LHCN-M2 (cell line): ENCODE data around the gene PSG2. TPM values are rescaled to one million over a fixed set of nuclear protein-coding genes. Genes with fewer than 3 reads are reported as not detected.
"Not testable (repeated sequence)": the region's sequence is repeated elsewhere in the genome, so short reads cannot be mapped to it uniquely, and the experiment has no call there.

Experiments
- DNase-seq: peaks from one replicate; pipeline ENCODE4 v3.0.0-alpha.2; 2012; ENCODE audit warnings: low read depth
- total RNA-seq: library from RNA; depleted of rRNA; stranded (reverse); fragments of >200 nt; gene quantifications from 2 replicates; pipeline ENCODE4 v1.2.3, GENCODE V29; 2014; rRNA removed

The PSG2 gene
- total RNA-seq, 1 experiment from 2014 or later: not detected

DNA sequence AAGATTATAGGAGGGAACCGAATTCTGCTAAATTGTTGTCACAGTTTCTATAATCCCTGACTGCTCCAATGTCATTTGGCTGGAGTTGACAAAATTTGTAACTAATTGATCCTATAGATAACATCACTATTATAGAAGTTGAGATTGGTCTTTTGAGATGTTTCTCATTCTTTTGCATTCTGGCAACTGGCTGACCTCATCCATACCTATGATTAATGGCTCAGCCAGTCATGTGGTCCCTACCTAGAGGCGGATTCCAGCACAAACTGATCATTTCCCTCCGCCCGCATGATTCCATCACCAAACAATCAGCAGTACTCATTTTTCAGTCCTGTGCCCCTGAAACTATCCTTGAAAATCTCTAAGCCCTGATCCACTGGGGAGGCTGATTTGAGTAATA, 4.2 kb downstream of the PSG2 start:
- DNase-seq: no peak

DNA sequence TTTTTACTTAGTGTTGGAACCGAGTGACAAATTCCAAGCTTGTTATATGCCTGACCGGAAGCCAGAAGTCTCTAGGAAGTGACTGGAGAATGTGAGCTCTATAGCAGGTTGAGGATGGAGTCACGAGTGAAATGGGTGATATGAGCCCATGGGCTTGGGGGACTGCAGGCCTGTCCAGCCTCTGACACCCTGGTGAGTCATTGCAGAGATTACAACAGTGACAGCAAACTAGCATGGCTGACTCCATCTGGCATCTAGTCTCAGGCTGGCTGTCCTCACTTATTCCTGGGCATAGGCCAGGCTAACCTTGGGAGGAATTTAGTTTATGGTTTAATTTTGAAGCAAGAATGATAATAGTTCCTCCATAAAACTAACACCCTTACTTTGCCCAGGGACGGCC, 4.6 kb downstream of the PSG2 start:
- DNase-seq: peak; percentile 43

DNA sequence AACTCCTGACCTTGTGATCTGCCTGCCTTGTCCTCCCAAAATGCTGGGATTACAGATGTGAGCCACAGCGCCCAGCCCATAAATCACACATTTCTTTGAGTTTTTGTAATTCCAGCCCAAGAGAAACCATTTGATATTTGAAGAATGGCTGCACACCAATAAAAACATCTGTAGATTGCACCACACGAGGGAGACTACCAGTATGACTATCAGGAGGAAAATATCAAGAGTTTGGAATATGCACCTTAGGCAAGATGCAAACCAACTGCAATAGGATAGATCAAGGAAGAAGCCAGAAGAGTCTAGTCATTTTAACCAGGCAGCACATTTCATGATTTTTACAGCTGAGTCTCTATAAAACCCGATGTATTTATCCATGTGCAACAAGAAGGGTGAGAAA, 20.1 kb downstream of the PSG2 start:
- DNase-seq: not testable (repeated sequence)

DNA sequence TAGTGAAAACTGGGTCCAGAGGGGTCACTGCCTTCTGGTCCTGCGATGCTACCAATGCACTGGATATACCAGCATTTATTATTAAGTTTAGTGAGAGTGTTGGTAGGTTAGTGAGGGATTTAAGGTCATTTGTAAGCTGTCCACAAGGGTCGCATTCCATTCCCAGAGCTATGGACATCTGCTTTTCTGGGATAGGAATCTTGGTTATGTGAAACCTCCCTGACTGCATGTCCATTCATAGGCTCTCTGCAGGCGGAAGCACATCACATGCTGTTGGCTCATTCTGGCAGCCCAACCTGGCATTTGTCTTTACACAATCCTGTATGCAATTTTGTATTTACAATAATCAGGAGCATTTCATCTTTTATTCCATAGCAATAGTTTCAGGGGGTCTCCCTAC, 21.2 kb downstream of the PSG2 start:
- DNase-seq: peak; percentile 21

DNA sequence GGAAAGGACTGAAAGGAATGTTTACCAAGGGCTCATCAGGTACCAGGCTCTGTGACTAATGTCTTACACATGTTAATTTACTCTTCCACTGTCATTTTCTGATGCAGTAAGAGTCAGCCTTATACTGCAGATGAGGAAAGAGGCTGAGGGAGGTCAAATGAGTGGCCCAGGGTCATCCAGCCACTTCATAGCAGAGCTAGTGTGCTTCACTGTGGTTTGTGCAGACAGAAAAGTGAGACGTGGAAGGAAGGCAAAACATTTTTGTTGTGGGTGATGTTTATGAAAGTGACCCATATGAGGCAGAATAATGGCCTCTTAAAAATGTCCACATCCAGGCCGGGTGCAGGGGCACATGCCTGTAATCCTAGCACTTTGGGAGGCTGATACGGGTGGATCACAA, 22.2 kb downstream of the PSG2 start:
- DNase-seq: peak; percentile 17

DNA sequence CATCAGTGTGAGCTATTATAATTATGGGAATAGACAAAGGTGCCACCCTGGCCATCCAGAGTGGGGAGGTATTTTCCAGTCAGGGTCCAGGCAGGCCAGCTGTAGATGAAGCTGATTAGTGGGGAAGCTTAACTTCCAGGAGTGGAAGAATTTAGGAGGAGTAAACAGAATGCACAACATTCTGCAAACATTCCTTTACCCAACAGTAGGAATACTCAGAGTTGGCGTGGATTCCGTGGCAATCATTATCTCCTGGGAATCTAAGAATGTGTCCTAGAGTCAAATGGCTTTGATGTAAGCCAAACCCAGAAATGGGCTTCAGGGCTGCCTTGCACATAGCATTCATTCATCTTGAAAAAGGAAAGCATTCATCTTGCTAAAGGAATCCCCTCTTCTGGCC, 23.0 kb downstream of the PSG2 start:
- DNase-seq: not testable (repeated sequence)

DNA sequence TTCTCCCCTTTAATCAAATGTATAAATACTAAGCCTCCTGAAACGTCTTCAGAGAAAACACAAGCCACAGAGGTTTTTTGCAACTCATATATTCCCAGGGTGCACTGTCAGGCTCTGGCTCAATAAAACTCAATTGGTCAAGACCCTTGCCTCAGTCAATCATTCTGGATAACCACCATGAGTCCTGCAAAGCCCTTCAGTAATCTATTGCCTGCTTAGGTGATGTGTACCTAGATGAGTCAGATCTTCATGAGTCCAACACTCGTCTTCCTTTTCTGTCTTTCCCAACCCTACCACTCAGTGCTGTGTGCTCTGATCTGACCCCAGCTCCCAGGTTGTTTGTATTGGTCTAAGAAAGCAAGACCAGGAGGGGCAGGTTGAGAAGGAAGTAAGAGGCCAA, 24.1 kb downstream of the PSG2 start:
- not testable (repeated sequence) for DNase-seq

DNA sequence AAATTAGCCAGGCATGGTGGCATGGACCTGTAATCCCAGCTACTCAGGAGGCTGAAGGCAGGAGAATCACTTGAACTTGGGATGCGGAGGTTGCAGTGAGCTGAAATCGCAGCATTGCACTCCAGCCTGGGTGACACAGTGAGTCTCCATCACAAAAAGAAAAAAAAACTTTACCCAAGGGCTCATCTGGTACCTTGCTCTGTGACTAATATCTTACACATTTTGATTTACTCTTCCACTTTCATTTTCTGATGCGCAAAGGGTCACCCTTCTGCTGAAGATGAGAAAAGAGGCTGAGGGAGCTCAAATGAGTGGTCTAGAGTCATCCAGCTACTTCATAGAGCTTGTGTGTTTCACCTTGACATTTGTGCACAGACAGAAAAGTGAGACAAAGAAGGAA, 34.5 kb downstream of the PSG2 start:
- DNase-seq: not testable (repeated sequence)

DNA sequence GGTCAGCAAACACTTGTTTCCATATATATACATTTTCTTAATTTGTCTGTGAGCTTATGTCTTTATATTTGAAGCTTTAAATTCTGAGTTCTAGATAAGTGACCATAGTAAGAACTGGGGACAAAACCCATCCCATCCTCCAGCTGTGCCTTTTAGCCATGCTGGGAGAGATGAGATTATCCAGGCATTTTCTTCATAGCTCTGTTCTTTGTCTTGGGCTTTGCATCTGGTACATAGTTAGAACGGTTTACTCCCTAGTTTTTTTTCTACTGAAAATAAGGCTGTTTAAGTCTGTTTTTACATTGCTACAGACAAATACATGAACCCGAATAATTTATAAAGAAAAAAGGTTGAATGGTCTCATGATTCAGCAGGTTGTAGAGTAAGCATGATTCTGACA, 35.9 kb downstream of the PSG2 start:
- DNase-seq: not testable (repeated sequence)

DNA sequence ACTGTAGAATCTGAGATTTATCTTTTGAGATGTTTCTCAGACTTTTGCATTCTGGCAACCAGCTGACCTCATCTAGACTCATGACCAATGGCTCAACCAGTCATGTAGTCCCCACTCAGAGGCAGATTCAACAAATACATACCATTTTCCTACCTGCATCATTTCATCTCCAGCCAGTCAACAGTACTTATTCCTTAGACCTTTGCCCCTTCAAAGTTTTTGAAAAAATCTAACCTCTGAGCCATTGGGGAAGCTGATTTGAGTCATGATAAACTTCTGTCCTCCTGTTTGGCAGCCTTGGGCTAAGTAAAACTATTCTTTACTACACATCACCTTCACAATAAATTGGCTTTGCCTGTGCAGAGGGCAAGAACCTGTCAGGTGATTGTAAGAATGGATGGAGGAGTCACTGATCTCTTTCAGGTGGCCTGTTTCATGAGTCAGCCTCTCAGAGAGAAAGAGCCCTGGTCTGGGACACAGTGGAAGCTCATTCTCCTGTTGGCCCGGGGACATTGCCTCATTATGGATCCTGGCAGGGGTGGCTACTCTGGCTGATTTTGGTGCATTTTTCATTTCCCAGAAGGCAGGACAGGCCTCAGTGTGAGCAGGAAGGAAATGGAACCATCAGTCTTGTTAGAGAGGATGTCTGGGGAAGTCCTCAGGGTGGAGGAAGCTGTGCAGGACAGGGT, 38.9 kb downstream of the PSG2 start:
- not testable (repeated sequence) for DNase-seq

DNA sequence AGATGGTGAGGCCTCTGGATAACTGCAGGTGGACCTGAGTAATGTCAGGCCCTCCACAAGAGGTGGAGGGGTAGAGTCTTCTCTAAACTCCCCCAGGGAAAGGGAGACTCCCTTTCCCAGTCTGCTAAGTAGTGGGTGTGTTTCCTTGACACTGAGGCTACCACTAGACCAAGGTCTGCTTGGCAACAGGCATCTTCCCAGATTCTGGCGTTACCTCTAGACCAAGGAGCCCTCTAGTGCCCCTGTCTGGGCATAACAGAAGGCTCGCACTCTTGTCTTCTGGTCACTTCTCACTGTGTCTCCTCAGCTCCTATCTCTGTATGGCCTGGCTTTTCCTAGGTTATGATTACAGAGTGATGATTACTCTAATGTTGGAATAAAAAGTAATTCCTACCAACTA, 50.9 kb downstream of the PSG2 start:
- peak; percentile 29 for DNase-seq

DNA sequence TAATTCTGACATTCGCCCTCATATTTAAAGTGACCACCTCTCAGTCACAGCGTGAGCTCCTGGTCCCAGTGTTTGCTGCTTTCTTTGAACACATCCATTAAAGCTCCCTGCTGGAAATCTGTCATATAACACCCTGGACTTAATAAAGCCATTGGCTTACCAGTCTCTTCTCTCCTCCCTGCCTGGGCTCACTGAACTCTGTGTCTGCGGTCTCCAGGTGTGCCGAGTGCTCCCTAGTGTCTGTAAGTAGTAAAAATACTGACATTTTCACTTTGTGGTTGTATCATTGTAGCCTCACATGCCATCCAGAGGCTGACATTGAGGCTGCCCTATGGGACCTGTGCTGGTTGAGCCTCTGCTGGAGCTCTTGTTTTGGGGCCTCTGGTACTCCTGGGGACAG, 53.6 kb downstream of the PSG2 start:
- DNase-seq: no peak

DNA sequence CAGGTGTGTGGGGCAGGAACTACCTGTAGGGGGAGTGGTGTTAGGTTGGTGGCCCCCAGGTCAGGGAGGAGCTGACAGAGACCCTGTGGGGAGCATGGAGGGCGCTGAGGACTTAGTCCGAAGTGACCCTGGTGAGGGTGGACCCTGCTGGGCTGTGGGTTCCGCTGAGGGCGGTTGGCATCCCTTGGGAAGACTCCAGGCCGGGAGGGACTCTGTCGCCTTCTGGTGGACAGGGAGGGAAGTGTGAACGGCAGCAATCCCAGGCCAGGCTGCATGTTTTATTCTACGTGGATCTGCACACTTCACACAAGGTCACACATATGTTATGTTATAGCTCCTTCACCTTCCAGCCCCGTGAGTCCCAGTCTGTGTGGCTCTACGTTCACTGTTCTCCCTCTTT, 54.5 kb downstream of the PSG2 start:
- not testable (repeated sequence) for DNase-seq

DNA sequence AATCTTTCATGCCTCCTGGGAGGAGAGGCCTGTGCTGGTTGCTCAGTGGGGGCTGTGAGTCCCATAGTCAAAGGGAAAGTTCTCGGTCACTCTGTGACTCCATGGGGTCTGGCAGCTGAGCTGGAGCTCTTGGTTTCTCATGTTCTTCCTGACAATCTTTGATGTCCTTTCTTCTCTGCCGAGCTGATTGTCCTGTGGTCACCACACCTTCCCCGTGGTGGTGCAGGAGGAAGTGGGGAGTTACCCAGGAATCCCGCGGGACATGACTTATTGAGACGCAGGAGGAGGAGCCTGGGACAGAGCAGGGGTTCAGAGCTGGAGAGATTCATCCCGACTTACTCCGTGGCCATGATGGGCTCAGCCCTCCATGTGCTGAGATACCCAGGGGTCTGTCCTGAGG, 55.4 kb downstream of the PSG2 start:
- DNase-seq: not testable (repeated sequence)

DNA sequence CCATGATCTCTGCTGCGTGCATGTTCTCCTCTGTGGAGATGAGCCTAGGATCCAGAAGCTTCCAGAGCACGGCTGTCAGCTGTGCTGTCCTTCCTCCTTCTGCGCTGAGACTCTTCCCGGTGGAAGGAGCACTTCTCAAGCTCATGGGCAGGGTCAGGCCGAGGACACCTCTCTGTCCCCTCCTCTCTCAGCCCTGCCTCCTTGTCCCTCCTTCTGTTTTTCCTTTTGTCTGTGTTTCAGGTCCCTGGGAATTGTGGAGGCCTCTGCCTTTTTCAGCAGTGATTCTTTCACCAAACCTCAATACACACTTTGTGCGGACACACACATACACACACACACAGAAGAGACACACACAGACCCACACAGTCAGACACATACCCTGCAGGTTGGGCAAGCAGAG, 56.1 kb downstream of the PSG2 start, which contains the start of gene PSG11:
PSG11 (minus strand) TSS at position 101 of the 400 bp plus-strand sequence; CDS start at position 4, 97 bp downstream.
- DNase-seq: not testable (repeated sequence)

DNA sequence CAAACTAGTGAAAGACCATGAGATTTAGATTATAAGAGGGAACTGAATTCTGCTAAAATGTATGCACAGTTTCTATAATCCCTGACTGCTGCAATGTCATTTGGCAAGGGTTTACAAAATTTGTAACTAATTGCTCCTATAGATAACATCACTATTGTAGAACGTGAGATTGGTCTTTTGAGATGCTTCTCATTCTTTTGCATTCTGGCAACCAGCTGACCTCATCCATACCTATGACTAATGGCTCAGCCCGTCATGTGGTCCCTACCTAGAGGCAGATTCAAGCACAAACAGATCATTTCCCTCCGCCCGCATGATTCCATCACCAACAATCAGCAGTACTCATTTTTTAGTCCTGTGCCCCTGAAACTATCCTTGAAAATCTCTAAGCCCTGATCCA, 60.4 kb downstream of the PSG2 start:
- DNase-seq: peak; percentile 65

DNA sequence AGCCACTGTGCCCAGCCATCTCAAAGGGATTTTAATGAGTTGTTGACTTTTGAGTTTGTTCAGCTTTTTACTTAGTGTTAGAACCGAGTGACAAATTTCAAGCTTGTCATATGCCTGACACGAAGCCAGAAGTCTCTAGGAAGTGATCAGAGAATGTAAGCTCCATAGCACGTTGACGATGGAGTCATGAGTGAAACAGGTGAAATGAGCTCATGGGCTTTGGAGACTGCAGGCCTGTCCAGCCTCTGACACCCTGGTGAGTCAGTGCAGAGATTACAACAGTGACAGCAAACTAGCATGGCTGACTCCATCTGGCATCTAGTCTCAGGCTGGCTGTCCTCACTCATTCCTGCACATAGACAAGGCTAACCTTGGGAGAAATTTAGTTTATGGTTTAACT, 60.9 kb downstream of the PSG2 start:
- peak; percentile 82 for DNase-seq

DNA sequence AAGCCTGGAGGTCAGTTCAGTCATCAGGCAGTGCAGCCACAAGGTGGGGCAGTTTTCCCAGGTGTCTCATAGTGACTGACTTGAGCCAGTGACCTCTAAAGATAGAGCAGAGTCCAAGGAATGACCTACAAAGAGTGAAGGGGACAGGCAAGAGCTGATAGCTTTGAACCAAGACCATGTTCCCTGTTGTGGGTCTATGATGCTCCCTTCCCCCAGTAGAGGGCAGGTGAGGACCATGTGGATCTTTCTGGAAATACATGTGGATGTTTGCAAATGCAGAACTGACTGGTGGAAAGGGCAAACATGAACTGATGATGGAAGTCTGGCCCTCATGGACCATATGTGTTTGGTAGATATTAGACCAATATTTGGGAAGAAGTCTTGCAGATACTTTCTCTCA, 62.9 kb downstream of the PSG2 start:
- peak; percentile 20 for DNase-seq

Other genes with a start within 250 kb of the PSG2 start
- 0.13 and 1.4 TPM in 2 replicates for gene PSG1, start 203.0 kb downstream of the PSG2 start, total RNA-seq
- not detected in 2 replicates for gene PSG6, start 164.8 kb downstream of the PSG2 start, total RNA-seq
- not detected in 2 replicates for gene PSG7, start 145.5 kb downstream of the PSG2 start, total RNA-seq
- gene PSG11, start 56.2 kb downstream of the PSG2 start, total RNA-seq: not detected in 2 replicates
- 0.52 and 0.64 TPM in 2 replicates for gene PSG5, start 103.8 kb upstream of the PSG2 start, total RNA-seq
- gene PSG4, start 122.9 kb upstream of the PSG2 start, total RNA-seq: 0.19 and 0.98 TPM in 2 replicates
- gene PSG9, start 186.8 kb upstream of the PSG2 start, total RNA-seq: not detected in 2 replicates